ENCODE results near the gene KAT2A.

DNA sequence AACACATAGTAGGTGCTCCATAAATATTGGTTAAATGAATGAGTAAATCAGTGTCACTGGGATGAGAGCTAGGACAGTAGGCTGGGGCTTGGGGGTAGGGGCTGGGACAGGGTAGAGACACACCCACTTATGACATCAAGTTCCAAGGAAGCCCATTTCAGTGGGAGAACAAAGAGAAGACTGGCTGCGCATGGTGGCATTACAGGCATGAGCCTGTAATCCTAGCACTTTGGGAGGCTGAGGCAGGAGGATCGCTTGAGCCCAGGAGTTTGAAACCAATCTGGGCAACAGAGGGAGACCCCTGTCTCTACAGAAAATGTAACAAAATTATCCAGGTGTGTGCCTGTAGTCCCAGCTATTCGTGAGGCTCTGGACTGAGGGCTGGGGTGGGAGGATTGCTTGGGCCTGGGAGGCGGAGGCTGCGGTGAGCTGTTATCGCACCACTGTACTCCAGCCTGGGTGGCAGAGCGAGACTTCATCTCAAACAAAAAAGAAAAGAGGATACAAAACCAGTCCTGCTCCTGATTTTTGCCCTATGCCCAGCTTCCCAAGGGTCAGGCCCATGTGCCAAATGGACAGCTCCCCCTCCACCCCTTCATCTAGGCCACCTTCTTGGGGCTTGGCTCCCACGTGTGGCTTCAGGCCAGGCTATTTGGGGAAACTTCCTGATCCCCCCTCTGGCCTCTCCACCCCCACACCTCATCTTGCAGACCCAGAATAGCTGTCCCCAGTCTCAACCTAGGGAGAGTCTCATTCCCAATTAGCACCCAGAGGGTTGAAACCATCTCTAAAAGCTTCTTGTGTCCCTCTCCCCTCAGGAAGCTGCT lies 30.0 kb downstream of the KAT2A start:
- TF ChIP-seq, protein P1, sequence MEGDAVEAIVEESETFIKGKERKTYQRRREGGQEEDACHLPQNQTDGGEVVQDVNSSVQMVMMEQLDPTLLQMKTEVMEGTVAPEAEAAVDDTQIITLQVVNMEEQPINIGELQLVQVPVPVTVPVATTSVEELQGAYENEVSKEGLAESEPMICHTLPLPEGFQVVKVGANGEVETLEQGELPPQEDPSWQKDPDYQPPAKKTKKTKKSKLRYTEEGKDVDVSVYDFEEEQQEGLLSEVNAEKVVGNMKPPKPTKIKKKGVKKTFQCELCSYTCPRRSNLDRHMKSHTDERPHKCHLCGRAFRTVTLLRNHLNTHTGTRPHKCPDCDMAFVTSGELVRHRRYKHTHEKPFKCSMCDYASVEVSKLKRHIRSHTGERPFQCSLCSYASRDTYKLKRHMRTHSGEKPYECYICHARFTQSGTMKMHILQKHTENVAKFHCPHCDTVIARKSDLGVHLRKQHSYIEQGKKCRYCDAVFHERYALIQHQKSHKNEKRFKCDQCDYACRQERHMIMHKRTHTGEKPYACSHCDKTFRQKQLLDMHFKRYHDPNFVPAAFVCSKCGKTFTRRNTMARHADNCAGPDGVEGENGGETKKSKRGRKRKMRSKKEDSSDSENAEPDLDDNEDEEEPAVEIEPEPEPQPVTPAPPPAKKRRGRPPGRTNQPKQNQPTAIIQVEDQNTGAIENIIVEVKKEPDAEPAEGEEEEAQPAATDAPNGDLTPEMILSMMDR (conservative IDR thresholded peaks at IDR 0.05): no peak
- no peak for TF ChIP-seq ZFX (IDR thresholded peaks at IDR 0.05)

All from C4-2B (cell line).